ENCODE measurements around the gene ZDHHC18.
A peak's percentile ranks its signal among the peaks of the same experiment; 100 is the strongest.
"Not testable (repeated sequence)": the region's sequence is repeated elsewhere in the genome, so short reads cannot be mapped to it uniquely, and the experiment has no call there.

The ZDHHC18 gene

DNA sequence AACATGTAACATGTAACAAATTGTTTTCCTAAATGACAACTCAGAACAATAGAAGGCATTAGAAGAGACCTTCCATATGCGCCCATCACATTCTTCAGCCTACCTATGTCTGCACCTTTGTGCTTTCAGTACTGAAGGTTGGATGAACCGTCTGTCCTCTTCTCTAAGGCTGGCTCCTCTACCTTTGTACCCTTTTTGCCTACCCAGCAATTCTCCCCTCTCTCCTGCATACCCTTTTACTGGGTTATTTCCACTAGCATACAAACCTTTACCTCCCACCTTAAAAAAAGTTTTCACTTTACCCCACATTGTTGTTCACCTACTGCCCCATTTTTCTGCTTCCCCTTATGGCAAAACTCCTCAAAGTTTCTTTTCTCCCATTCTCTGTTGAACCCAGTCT, 33.6 kb upstream of the ZDHHC18 start:
- no peak for DNase-seq

DNA sequence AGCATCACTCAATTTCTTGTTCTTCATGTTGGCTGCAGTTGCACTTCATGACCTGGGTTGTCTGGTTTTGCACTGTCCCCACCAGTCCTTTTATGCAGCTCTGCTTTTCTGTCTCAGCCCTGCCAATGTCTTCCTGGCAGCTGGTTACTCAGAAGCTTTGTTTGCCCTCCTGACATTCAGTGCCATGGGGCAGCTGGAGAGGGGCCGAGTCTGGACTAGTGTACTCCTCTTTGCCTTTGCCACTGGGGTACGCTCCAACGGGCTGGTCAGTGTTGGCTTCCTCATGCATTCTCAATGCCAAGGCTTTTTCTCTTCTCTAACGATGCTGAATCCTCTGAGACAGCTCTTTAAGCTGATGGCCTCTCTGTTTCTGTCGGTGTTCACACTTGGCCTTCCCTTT, 32.1 kb upstream of the ZDHHC18 start:
- DNase-seq, result no peak

DNA sequence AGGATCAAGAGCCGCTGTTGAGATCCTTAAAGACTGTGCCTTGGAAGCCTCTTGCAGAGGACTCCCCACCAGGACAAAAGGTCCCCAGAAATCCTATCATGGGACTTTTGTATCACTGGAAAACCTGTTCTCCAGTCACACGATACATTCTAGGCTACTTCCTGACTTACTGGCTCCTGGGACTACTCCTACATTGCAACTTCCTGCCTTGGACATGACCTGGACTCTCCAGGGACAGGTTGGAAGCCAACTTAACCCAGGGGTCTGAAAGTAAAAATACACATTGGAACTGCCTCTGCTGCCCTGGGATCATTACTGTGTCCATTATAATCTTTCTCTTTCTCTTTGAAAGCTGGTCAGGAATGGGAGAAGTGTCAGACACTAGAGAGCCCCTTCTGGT, 28.9 kb upstream of the ZDHHC18 start:
- no peak for DNase-seq

DNA sequence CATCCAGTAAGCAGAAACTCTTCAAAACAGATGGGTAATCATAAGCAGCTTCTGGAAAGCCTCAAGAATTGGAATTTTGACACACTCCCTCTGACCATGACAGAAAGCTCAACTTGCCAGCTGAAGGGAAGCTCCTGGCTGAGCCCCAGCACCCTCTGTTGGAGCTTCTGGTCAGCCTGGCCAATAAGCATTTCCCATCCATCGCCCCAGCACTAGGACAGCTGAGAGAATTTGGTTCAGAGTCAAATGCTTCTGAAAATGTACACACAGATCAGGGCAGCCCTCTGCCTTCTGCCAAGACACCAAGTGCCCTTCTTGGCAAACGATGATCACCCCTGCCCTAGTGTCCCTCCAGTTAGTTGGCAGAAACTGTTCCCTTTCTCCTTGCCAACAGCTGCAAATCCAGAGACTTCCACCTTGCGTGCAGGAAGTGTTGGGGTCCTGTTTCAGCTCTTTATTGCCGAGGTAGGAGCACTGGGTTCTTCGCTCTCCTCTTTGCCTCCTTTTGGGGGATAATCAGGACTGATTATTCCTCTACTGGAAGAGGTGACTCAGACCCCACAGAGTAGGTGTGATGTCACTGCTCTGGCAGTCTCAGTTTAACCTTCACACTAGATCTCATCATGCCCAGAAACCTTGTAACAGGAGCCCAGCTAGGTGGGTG, 26.9 kb upstream of the ZDHHC18 start:
- DNase-seq, result peak; percentile 33

DNA sequence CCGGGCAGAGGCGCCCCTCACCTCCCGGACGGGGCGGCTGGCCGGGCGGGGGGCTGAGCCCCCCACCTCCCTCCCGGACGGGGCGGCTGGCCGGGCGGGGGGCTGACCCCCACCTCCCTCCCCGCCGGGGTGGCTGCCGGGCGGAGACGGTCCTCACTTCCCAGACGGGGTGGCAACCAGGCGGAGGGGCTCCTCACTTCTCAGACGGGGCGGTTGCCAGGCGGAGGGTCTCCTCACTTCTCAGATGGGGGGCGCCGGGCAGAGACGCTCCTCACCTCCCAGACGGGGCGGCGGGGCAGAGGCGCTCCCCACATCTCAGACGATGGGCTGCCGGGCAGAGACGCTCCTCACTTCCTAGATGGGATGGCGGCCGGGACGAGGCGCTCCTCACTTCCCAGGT, 22.6 kb upstream of the ZDHHC18 start:
- DNase-seq, result not testable (repeated sequence)

DNA sequence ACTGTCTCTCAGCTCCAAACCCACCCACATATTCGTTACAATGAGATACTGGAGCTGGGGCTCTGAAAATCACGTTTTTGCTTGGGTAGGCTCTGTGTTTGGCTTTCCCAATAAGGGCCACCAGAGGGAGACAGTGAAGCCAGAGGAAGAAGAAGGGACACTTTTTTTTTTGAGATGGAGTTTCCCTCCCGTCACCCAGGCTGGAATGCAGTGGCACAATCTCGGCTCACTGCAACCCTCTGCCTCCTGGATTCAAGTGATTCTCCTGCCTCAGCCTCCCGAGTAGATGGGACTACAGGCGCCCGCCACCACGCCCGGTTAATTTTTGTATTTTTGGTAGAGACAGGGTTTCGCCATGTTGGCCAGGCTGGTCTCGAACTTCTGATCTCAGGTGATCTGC, 16.4 kb upstream of the ZDHHC18 start:
- peak; percentile 82 for DNase-seq

DNA sequence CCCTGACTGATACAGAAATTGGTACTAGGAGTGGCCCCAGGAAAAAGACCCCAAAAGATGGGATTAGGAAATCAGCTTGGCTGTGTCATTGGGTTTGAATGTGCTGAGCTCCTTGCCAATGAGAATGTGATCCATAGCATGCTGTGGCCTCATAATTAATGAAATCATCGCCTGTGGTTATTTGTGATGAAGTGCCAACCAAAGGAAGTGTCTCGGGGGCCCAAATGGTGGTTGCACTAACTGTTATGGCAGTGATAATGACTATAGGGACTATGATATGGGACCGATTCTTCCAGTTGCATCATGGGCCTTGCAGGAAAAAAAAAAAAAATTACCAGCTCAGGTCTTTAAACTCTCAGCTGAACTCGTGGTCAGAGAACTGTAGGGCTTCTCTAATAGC, 15.4 kb upstream of the ZDHHC18 start:
- no peak for DNase-seq

DNA sequence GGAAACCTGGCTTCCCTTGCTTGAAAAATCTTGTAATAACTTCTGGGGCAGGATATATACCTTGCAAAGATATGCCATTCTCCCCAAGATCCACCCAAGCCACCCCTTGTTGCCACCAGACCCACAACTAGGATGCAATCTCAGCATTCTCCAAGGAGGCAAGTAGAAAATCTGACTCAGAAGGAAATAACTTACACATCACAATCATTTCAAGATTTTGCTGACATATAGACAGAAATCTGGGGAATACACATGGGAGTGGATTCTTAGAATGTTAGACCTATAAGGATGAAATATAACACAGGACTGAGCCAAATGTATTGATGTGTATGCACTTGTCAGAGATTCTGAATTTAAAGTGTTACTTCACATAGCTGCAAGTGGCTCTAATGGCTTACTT, 14.8 kb upstream of the ZDHHC18 start:
- no peak for DNase-seq

DNA sequence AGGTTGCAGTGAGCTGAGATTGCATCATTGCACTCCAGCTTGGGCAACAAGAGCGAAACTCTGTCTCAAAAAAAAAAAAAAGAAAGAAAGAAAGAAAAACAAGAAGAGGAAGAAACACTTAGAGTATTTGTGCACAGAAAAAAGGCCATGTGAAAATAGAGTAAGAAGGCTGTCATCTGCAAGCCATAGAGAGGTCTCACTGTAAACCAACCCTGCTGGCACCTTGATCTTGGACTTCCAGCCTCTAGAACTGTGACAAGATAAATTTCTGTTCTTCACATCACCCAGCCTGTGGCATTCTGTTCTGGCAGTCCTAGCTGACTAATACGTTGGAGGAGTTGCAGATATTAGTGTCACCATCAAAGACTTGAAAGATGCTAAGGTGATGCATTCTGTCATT, 12.1 kb upstream of the ZDHHC18 start:
- no peak for DNase-seq

DNA sequence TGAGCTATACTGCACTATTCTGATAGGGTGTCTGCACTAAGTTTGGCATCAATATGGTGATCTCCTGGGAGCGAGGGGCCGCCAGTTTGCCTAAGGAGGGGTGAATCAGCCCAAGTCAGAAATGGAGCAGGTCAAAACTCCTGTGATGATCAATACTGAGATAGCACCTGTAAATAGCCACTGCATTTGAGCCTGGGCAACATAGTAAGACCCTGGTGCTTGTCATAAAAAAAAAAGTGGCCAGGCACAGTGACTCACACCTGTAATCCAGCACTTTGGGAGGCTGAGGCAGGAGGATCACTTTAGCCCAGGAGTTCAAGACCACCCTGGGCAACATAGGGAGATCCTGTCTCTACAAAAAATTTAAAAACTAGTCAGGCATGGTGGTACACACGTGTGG, 11.6 kb upstream of the ZDHHC18 start:
- DNase-seq, result no peak

DNA sequence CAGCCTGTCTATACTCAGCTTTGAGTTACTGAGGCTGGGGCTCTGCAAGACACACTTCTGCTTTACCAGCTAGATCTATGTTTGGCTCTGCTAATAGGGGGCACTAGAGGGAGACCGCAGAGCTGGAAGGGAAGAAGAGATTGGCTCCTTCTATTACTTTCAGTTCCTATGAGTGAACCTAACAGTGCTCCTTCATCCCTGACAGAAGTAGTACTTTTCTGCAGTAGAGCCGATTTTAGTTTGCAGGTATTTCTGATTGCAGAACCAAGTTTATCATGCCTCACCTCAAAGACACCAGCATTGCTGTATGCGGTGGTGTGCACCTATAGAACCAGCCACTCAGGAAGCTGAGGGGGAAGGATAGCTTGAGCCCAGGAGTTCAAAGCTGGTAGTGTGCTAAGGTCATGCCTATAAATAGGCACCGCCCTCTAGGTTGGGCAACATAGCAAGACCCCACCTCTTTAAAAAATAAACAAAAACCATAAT, 5.7 kb upstream of the ZDHHC18 start:
- no peak for DNase-seq

DNA sequence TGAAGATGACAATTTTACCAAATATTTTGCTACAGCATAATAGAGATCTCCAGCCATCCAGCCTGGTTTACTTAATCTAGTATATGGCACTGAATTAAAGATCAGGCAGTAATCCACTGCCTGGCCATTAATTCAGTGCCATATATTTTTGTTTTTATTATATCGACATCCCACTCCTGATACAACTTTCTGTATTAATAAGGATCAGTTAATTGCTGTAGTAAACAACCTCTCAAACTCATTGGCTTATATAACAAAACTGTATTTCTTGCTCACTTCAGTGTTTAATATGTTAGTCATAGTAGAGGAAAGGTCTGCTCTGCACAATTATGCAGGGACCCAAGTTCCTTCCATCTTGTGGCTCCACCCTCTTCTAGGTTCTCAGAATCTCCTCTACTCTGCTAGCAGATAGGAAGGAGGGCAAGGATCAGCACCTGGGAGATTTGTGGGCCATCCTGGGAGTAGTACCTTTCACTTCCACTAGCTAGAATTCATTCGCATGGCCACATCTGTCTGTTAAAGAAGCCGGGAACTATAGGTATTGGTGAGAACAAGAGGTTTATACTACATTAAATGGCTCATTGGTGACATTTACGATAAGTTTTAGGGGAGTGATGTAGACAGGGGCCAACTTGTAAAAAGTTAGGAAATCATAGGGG, 3.6 kb upstream of the ZDHHC18 start:
- DNase-seq, result no peak

DNA sequence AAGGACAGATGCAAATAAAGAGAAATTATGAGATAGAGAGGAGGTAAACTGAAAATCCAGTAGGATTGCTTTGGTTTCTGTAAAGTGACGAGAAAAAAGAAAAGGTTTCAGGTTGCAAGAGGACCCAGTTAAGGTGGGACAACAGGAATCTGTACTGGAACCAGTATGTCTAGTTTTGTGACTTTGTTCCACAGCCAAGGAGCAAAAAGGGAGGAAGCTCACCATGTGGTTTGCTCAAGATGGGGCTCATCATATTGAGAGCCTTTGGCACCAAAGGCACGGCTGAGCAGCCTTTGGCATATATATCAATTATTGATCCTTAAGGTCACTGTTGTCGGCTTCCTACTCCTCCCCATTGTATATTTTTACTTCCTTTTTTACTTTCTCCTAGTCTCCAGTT, 1.8 kb upstream of the ZDHHC18 start:
- DNase-seq, result no peak

DNA sequence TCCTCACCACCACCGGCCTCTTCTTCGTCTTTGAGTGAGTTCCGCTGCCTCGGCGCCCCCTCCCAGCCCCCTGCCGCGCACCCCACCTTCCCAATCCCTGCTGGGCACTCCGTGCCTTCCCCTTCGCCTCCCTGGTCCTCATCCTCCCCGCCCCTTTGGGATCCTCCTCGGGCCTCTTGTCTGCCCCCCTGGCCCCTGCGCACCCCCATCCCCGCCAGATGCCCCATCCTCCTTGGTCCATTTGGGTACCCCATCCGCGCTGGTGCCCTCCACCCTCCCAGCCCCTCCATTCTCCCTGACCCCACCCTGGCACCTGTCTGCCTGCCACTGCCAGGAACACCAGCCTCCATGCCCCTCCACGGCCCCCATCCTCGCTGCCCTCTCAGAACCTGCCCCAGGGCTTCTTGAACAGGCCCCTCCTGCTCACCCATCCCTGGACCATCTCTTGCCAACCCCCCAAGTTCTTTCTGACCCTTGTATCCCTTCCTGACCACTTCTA, 667 bp downstream of the ZDHHC18 start:
- DNase-seq, result peak; percentile 14

DNA sequence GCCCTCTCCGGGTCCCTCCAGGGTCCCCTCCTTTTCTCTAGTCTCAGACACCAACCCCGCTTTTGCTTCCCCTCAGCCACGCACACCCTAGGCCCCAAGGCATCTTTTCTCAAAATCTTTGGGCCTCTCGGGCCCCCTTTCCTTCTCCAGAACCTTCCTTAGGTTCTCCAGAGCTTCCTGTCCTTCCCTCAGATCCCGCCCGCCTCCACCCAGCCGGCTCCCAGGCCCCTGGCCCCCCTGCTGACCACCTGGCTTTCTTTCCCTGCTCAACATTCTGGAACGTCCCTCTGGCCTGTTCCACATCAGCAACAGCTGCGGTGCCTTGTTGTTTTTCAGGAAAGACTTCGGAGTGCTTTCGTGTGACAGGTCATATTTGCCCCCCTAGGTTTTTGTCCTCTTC, 1.2 kb downstream of the ZDHHC18 start:
- peak; percentile 13 for DNase-seq

DNA sequence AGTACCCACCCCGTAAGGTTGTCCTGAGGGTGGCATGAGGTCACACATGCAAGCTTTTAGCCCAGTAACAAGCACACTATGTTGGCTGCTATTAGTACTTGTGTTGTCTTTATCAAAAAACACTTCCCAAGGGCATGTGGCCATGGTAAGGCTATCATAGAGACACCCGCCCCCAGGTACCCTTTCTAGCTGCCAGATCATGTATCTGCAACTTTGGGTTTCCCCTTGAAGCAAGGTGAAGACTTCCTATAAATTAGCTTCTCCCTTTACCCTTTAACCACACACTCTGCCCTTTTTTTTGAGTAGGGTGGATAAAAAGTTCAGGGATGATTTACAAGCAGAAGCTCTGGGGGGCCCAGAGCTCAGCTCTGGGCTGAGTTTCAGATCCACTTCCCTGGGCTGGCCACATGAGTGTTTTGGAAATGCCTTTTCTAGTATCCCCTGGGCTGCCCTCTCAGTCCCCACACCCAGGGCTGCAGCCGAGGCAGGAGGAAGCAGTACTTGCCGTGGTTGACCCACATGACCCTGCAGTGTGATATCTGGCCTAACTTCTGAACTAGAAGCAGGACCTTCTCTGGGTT, 2.0 kb downstream of the ZDHHC18 start:
- DNase-seq, result peak; percentile 45

DNA sequence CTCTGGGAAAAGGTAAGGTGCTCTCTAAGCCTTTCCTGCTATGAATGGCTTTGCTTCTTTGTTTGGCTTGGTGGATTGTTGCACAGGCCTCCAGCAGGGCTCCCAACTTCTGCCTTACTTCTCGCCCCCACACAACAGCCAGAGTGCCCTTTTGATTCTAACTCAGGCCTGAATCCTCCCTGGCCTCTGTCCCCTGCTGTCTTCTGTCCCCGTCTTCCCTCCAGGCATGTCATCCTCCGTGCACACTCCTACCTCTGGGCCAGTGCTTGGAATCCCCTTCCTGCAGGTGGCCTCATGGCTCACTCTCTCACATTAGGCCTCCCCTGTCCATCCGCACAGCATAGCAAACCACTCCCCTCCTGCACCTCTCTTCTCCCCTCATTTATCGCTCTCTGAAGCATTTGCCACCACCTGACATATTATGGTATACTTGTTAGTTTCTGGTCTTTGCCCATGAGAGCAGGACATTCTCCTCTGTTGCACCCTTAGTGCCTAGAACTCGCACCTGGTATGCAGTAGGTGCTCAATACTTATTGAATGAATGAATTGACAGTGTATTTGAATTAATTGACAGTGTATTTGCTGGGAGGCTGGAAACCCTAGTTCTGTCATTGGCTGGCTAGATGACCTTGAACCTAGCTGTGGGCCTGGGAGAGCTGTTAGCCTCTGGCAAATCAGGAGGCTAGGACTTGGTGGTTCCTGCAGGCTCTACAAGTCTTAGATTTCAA, 2.9 kb downstream of the ZDHHC18 start:
- DNase-seq, result no peak

DNA sequence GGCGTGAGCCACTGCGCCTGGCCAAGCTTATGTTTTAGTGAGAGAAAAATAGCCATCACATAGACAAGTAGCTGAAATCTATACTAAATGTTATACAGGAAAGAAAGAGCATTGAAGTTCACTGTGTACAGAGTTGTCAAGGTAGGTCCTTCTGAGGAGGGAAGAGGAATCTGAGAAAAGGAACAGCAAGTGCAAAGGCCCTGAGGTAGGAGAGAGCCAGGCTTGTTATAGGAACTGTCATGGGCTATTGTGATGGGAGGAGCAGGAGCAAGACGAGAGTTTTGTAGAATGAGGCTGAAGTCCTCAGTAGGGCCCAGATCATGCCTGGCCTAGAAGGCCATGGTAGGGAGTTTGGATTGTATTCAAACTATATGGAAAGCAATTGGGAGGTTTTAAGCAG, 4.6 kb downstream of the ZDHHC18 start:
- no peak for DNase-seq

DNA sequence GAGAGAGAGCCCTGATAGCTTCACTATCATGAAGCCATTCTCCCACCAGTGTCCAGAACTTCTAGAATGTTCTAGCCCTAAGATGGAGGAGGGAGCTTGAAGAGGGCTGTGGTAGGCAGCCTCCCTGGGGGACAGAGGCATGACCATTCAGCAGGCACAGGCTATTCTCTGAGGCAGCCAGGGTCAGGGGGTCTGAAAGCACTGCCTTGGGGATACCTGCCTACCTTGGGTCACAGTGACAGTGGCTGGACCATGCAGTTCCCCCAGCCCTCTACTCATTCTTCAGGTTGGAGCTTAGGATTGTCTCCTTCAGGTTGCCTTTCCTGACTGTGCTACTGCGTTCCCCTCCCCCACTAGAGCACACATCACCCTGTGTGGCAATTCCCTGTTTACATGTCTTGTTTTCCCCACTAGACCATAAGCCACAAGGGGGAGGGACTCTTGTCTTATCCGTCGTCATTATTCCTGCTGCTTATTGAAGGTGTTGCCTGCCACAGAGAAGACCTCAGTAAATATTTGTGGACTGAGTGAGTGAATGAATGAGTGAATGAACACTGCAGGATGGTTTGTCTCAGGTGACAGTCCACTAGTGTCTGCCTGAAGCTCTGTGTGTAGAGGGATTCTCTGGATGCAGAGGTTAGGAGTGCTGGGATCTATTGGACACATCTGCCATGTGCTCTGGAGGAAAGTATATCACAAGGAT, 5.2 kb downstream of the ZDHHC18 start:
- no peak for DNase-seq

DNA sequence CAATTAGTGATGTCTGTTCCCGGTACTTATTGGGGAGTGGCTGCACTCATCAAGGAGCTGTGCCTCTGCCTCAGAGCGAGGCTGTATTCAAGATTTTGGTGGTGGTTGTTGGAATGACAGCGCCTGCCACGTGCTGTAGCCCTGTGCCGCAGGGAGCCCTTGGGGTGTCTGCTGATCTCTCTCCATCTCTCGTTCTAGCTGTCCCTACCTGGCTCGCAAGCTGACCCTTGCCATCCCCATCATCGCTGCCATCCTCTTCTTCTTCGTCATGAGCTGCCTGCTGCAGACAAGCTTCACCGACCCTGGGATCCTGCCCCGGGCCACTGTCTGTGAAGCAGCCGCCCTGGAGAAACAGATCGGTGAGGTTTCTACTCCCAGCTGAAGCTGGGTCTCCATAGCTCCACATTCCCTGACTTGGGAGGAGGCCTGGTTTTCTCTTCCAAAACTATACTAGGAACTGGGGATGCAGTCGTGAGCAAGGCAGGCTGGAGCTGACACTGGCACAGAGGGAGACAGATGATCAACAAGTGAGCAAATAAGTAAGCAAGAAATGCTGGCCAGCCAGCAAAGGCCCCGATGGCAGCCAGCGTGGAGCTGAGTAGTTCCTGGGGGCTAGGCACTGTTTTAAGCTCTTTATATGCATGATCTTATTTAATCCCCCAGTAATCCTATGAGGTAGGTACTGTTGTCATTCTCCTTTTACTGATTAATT, 5.9 kb downstream of the ZDHHC18 start:
- DNase-seq, result no peak

DNA sequence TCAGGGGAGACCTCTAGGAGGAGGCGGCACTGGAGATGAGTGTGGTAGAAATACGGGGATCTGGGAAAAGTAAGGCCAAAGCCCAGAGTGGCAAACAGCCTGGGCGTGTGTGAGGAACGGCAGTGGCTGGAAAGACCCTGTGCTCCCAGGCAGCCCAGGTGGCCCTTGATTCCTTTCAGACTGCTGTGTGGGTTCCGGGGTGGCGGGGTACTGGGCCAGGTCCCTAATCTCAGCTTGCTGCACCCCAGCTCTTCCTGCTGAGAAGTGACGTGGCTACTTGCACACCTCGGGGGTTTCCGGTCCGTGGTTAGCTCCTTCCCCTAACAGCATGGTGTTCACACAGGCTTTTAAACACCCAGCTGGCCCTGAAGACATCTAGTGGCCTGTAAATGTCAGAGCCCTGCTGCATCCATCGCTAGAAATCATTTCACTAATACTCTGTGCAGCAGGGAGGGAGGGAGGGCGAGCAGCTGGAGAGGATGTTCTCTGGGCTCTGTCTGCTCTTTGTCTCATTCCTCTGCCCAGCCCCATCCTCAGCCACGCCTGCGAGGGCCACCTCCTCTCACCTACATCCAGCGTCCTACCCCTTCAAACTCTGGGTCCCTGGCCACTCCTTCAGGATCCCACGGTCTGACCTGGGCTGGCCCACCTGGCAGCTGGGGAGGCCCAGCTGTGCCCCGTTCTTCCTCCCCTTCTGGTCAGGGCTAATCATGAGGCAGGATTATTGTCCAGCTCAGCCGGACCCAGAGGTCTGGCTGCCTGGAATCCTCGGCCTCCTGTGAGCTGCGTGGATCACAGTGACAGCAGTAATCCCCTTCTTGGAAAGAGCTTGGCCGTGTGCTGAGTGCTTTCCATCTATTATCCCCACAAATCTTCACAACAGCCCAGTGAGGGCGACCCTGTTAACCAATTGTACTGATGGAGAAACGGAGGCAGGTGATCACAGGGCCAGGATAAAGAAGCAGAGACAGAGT, 7.2 kb downstream of the ZDHHC18 start:
- peak; percentile 86 for DNase-seq

All from stimulated activated CD4-positive, alpha-beta T cell treated with anti-CD3 and anti-CD28 coated beads, Interleukin-15, amount 100 ng/mL, for 24 hours (primary cell).